Measurements from ENCODE around the gene UFD1. TPM values are rescaled to one million over a fixed set of nuclear protein-coding genes. Genes with fewer than 3 reads are reported as not detected.
A peak's percentile ranks its signal among the peaks of the same experiment; 100 is the strongest.

UFD1 gene
- total and polyA plus RNA-seq, 9 of the 15 experiments (the other 6 are each of a cell fraction or from before 2014, with no cell fraction given) = 238 to 645 (median 363) TPM

DNA sequence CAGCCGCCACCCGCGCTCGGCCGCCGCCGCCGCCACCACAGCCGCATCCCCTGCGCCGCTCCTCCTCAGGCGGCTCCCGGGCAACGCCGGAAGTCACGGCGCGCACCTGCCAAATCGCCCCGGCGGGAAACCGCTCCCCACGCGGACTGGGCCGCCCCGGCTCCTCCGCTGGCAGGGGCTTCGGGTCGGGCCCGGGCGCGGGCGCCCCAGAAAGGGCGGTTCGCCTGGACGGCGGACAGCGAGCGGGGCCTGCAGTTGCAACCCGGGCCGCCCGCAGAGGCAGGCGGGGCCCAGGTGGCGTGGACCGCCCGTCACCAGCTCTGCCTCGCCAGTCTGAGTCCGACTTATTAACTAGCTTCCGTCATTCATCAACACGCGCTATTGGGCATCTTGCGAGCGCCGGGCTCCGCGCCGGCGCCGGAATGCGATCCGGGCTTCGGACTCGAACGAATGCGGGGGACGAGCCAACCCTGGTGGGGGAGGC is 47.3 kb downstream of the UFD1 start, which contains the start of gene HIRA (continued):
- no peak for TF ChIP-seq ZNF324 (CRISPR knock-in tag; IDR thresholded peaks at IDR 0.05)
- TF ChIP-seq HSF4 (CRISPR knock-in tag; IDR thresholded peaks at IDR 0.05; ENCODE audit: borderline replicate concordance) = peak; percentile 84
- TF ChIP-seq, protein P1, sequence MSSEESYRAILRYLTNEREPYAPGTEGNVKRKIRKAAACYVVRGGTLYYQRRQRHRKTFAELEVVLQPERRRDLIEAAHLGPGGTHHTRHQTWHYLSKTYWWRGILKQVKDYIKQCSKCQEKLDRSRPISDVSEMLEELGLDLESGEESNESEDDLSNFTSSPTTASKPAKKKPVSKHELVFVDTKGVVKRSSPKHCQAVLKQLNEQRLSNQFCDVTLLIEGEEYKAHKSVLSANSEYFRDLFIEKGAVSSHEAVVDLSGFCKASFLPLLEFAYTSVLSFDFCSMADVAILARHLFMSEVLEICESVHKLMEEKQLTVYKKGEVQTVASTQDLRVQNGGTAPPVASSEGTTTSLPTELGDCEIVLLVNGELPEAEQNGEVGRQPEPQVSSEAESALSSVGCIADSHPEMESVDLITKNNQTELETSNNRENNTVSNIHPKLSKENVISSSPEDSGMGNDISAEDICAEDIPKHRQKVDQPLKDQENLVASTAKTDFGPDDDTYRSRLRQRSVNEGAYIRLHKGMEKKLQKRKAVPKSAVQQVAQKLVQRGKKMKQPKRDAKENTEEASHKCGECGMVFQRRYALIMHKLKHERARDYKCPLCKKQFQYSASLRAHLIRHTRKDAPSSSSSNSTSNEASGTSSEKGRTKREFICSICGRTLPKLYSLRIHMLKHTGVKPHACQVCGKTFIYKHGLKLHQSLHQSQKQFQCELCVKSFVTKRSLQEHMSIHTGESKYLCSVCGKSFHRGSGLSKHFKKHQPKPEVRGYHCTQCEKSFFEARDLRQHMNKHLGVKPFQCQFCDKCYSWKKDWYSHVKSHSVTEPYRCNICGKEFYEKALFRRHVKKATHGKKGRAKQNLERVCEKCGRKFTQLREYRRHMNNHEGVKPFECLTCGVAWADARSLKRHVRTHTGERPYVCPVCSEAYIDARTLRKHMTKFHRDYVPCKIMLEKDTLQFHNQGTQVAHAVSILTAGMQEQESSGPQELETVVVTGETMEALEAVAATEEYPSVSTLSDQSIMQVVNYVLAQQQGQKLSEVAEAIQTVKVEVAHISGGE (CRISPR knock-in tag; IDR thresholded peaks at IDR 0.05) = peak in 1 of 3 experiments; percentile 100; a peak in 2 of 6 replicates
- no peak for TF ChIP-seq RBFOX2 (IDR thresholded peaks at IDR 0.05; ENCODE audit: low read depth, low read length)
- 0 out of 2 replicates have a peak, but pooled peaks have one; percentile 26 for TF ChIP-seq ZNF696 (CRISPR knock-in tag; conservative IDR thresholded peaks at IDR 0.05)
- no peak for TF ChIP-seq PRPF4 (IDR thresholded peaks at IDR 0.05; ENCODE audit: insufficient read depth, low read depth, low read length, poor library complexity, severe bottlenecking)
- TF ChIP-seq, protein P2, sequence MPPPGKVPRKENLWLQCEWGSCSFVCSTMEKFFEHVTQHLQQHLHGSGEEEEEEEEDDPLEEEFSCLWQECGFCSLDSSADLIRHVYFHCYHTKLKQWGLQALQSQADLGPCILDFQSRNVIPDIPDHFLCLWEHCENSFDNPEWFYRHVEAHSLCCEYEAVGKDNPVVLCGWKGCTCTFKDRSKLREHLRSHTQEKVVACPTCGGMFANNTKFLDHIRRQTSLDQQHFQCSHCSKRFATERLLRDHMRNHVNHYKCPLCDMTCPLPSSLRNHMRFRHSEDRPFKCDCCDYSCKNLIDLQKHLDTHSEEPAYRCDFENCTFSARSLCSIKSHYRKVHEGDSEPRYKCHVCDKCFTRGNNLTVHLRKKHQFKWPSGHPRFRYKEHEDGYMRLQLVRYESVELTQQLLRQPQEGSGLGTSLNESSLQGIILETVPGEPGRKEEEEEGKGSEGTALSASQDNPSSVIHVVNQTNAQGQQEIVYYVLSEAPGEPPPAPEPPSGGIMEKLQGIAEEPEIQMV (tag; conservative IDR thresholded peaks at IDR 0.05; ENCODE audit: low read depth) = no peak
- no peak for TF ChIP-seq NR2C2 (CRISPR knock-in tag; IDR thresholded peaks at IDR 0.05)
- no peak for TF ChIP-seq NR2C2 (tag; IDR thresholded peaks at IDR 0.05)
- no peak for TF ChIP-seq GATA2 (CRISPR knock-in tag; IDR thresholded peaks at IDR 0.05)
- TF ChIP-seq, protein P3, sequence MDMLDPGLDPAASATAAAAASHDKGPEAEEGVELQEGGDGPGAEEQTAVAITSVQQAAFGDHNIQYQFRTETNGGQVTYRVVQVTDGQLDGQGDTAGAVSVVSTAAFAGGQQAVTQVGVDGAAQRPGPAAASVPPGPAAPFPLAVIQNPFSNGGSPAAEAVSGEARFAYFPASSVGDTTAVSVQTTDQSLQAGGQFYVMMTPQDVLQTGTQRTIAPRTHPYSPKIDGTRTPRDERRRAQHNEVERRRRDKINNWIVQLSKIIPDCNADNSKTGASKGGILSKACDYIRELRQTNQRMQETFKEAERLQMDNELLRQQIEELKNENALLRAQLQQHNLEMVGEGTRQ (CRISPR knock-in tag; IDR thresholded peaks at IDR 0.05) = no peak
- TF ChIP-seq ZNF184 (CRISPR knock-in tag; IDR thresholded peaks at IDR 0.05) = no peak
- TF ChIP-seq PHF20 (IDR thresholded peaks at IDR 0.05; ENCODE audit: partially characterized antibody) = no peak
- no peak for TF ChIP-seq ARID2 (IDR thresholded peaks at IDR 0.05)
- TF ChIP-seq ZNF224 (CRISPR knock-in tag; IDR thresholded peaks at IDR 0.05) = no peak
- no peak for TF ChIP-seq LCOR (CRISPR knock-in tag; IDR thresholded peaks at IDR 0.05)
- peak; percentile 93 for TF ChIP-seq E2F3 (CRISPR knock-in tag; IDR thresholded peaks at IDR 0.05)
- TF ChIP-seq EHMT2 (IDR thresholded peaks at IDR 0.05) = no peak
- no peak for TF ChIP-seq GABPB1 (CRISPR knock-in tag; IDR thresholded peaks at IDR 0.05)
- TF ChIP-seq ZNF57 (CRISPR knock-in tag; IDR thresholded peaks at IDR 0.05) = peak; percentile 9; the same call in 1 of the 2 replicates
- TF ChIP-seq CEBPG (CRISPR knock-in tag; IDR thresholded peaks at IDR 0.05) = no peak
- TF ChIP-seq CEBPG (tag; conservative IDR thresholded peaks at IDR 0.05 in 1 of 2, IDR thresholded peaks at IDR 0.05 in 1 of 2) = peak in 1 of 2 experiments; percentile 62; a peak in 1 of 4 replicates
- peak; percentile 40 for TF ChIP-seq HNRNPL (IDR thresholded peaks at IDR 0.05; ENCODE audit: low read depth, low read length)
- TF ChIP-seq ZNF384 (IDR thresholded peaks at IDR 0.05; ENCODE audit: low read depth, low read length) = peak; percentile 75
